Prostate gland (tissue), 2 donors: ENCODE measurements around the gene SMIM35. TPM values are rescaled to one million over a fixed set of nuclear protein-coding genes. Genes with fewer than 3 reads are reported as not detected.

Source experiments
- DNase-seq: peaks from one replicate; pipeline ENCODE4 v3.0.0-alpha.2; 2019; ENCODE audit warnings: low spot score
- H3K27ac ChIP-seq, 2 donors: fragments of 200-600 bp; sonication (generic); 2 replicates each; pipeline ENCODE4 v1.5.1; 2017 to 2019
- H3K27me3 ChIP-seq: fragments of 200-600 bp; sonication (generic); replicated peaks from 2 replicates; pipeline ENCODE4 v1.5.1; 2019; ENCODE audit not compliant: insufficient read depth
- H3K36me3 ChIP-seq, 2 donors: fragments of 200-600 bp; sonication (generic); 1 replicate in 1 of 2; 2 replicates in 1 of 2; pipeline versions ENCODE4 v1.5.1 to v1.8.1; 2017 to 2019
- H3K4me1 ChIP-seq: fragments of 200-600 bp; sonication (generic); replicated peaks from 2 replicates; pipeline ENCODE4 v1.5.1; 2019
- H3K4me3 ChIP-seq, 2 donors: fragments of 200-600 bp; sonication (generic); 2 replicates each; pipeline ENCODE4 v1.5.1; 2017 to 2019
- H3K9me3 ChIP-seq: fragments of 200-600 bp; sonication (generic); 2 replicates; pipeline ENCODE4 v1.5.1; 2017
- CTCF ChIP-seq, 4 experiments: fragments of 200-600 bp in 2 of 4; fragments of 450-650 bp in 2 of 4; sonication (generic) in 2 of 4; IDR thresholded peaks; 1 replicate in 3 of 4; 2 replicates in 1 of 4; pipeline ENCODE4 v1.5.1; 2016 to 2019; ENCODE audit warnings: antibody characterized with exemption in 4 of 4, mild to moderate bottlenecking in 2 of 4, moderate library complexity in 2 of 4
- POLR2A ChIP-seq: fragments of 450-650 bp; IDR thresholded peaks from one replicate; pipeline ENCODE4 v1.6.1; 2016; ENCODE audit warnings: antibody characterized with exemption, mild to moderate bottlenecking
- POLR2AphosphoS5 ChIP-seq: sonication (generic); formaldehyde crosslinking; IDR thresholded peaks from one replicate; pipeline ENCODE4 v1.6.1; 2017; ENCODE audit warnings: antibody characterized with exemption
- WGBS: methylation state at CpG from one replicate; pipeline ENCODE4 v1.1.5; 2018; 5-methylcytosine and 5-hydroxymethylcytosine counted together
- intact Hi-C: fragments of 100-400 bp; cut with DNase I; formaldehyde crosslinking; loops from one replicate; pipeline ENCODE4 v1.14.2; 2022
- total RNA-seq, 2 donors: library from RNA; depleted of rRNA; stranded (reverse); fragments of >200 nt; gene quantifications; one replicate each; pipeline ENCODE4 v1.1.0, GENCODE V29; 2016

SMIM35 gene
- total RNA-seq, 2 donors from 2014 or later: 0.09 TPM; not detected in 1

- TF ChIP-seq POLR2AphosphoS5 (no peak), POLR2A (no peak), CTCF (IDR thresholded peaks at IDR 0.05) (no peak)
- no peak overlapping the region for H3K27ac ChIP-seq
- H3K27me3 ChIP-seq: no peaks in the 10 kb centered on the region
- H3K9me3 ChIP-seq: no peaks in the 10 kb centered on the region
- H3K4me1 ChIP-seq: no peaks in the 10 kb centered on the region
- 93% methylated on average over 6 of the region's 6 CpGs for WGBS
- no peak for DNase-seq
- intact Hi-C loops: loop anchor here (5.0 to 10.0 kb wide), 4 partner anchors 102 to 605 kb away; no protein-coding TSS in a partner anchor
- H3K4me3 ChIP-seq: no peak overlapping the region
- H3K36me3 ChIP-seq: no peaks in the 10 kb centered on the region
Observed at GRCh38 chr11:118049771-118050170, 37.0 kb downstream of the SMIM35 start.

- no peak for TF ChIP-seq POLR2A
- no peak for TF ChIP-seq POLR2AphosphoS5
- no peak for TF ChIP-seq CTCF (IDR thresholded peaks at IDR 0.05)
- Histone ChIP-seq H3K27ac (no peak overlapping the region), H3K9me3 (no peaks in the 10 kb centered on the region), H3K4me1 (no peaks in the 10 kb centered on the region), H3K36me3 (no peaks in the 10 kb centered on the region), H3K4me3 (no peak overlapping the region), H3K27me3 (no peaks in the 10 kb centered on the region)
- no peak for DNase-seq
- 71% methylated on average over 11 of the region's 11 CpGs for WGBS
- intact Hi-C loops: no loop called here
Observed at GRCh38 chr11:118048472-118049370, 38.0 kb downstream of the SMIM35 start.

- Histone ChIP-seq H3K27me3 (no peaks in the 10 kb centered on the region), H3K4me3 (no peak overlapping the region), H3K36me3 (no peaks in the 10 kb centered on the region), H3K27ac (no peak overlapping the region), H3K4me1 (no peaks in the 10 kb centered on the region), H3K9me3 (no peaks in the 10 kb centered on the region)
- TF ChIP-seq POLR2AphosphoS5: no peak
- no peak for DNase-seq
- intact Hi-C loops: no loop called here
- WGBS: 87% methylated on average over 4 of the region's 4 CpGs
Observed at GRCh38 chr11:118047749-118048148, 39.0 kb downstream of the SMIM35 start.

GRCh38 chr11:118046964-118047700, 39.6 kb downstream of the SMIM35 start:
- Histone ChIP-seq H3K4me1 (no peaks in the 10 kb centered on the region), H3K9me3 (no peaks in the 10 kb centered on the region), H3K27ac (no peak overlapping the region), H3K36me3 (no peaks in the 10 kb centered on the region), H3K4me3 (no peak overlapping the region), H3K27me3 (no peaks in the 10 kb centered on the region)
- DNase-seq: no peak
- no peak for TF ChIP-seq CTCF (IDR thresholded peaks at IDR 0.05)
- no peak for TF ChIP-seq POLR2AphosphoS5
- TF ChIP-seq POLR2A: no peak
- WGBS: 83% methylated on average over 8 of the region's 8 CpGs
- intact Hi-C loops: no loop called here
